Dedifferentiated amniotic fluid mesenchymal stem cell (primary cell): ENCODE results near the gene LSG1.

Experiments
- DNase-seq: peaks from one replicate; pipeline ENCODE4 v3.0.0-alpha.2; 2016; ENCODE audit errors: extremely low spot score

The LSG1 gene

GRCh38 chr3:194671900-194672808 is at the start of gene LSG1:
Gene LSG1 (minus strand): TSS chr3:194672191. CDS start chr3:194672162, 29 bp downstream.
- DNase-seq = peak; percentile 98

GRCh38 chr3:194720048-194720447 is 48.1 kb upstream of the LSG1 start:
- no peak for DNase-seq

- no peak for DNase-seq
Measured at GRCh38 chr3:194718079-194718478, 46.1 kb upstream of the LSG1 start.

GRCh38 chr3:194715022-194715800 is 43.2 kb upstream of the LSG1 start:
- DNase-seq = no peak

DNA sequence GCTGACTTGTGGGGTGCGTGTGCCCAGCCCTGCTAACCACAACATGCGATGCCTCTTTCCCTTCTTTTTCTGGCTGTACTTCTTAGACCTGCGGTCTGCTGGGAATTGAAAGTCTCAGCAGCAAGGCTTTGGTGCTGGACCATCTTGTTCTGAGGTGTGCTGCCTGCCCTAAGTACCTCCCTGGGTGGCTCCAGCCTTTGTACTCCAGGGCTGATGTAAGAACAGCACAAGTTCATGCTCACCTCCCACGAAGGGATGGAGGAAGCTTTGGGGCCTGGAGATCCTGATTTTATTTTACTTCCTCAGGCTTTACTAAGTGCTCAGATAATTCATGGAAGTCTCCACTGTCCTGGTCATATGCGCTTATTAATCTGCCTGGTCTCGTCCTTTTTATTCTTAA is 42.6 kb upstream of the LSG1 start:
- DNase-seq = no peak

DNA sequence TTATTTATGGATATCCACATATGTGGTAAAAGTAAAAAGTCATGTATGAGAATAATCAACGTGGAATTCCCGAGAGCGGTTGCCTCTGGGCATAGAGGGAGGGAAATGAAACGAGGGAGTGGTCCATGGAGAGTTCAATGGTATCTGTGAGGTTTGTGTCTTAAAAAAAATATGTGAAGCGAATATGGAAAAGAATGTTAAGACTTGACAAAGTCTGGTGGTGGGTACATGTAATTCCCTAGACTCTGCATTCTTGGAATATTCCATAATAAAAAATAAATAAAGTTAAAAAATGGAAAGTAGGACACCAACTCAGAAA is 42.1 kb upstream of the LSG1 start:
- DNase-seq = no peak

DNA sequence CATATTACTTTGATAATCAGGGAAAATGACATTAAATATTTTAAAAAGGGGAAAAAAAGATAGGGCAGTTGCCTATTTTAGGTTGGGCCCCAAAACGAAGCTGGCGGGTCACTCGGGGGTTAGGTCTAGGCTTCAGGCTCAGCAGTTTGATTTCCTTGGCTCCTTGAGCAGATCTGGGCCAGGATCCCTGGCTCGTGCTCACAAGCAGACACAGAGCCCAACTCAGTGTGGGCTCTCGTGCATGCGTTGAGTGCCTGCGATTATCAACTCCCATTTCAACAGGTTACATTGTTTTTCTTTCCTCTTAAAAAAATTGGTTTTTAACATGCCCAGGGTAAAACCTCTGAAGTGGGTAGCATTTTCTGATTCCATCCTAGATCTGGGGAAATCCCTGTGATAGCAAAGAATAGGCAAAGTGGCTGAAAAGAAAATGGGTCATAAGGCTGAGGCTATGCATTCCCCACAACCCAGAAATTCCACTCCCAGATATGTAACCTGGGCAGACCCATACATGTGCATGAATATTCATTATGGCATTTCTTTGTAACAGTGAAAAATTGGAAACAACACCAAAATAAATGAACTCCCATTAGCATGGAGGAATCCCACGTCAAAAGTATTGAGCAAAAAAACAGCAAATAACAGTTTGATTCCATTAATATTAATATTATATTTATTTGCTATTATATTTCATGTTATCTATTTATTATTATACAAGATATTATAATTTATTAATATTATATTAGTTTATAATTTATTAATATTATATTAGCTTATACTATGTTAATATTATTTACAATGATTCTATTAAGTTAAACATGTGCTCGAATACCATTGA is 41.5 kb upstream of the LSG1 start:
- DNase-seq = no peak

DNA sequence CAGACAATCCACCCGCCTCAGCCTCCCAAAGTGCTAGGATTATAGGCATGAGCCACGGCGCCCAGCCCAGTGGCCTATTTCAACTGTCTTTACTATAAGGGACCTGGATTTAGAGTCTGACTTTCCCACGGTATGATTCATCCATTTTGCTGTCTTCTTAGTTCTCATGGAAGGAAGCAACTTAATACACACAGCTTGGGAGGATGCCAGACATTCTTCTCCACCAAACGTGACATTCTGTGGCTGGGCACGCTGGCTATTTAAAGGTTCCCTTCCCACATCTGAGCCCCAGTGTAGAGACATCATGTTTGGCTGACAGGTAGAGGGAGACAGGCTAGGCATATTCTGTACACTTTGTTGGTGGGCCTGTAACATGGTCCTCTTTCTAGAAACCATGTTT is 39.9 kb upstream of the LSG1 start:
- DNase-seq = peak; percentile 87

- DNase-seq = no peak
Measured at GRCh38 chr3:194711286-194711685, 39.3 kb upstream of the LSG1 start.

DNA sequence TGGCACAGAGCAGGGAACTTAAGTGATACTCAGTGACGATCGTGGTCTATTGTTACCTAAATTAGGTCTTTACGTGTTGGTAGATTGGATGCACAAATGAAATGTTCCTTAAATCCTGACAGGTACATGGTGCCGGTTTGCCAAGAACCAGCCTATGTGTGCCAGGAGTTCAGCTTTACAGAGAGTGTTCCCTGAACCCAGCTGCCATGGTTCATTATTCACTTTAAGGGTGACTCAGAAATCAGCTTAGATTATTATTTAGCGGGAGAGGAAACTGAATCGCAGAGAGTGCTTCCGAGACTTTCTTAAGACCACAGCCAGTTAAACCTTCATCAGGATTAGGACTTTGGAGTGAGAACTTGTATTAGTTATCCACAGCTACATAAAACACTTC is 35.2 kb upstream of the LSG1 start:
- DNase-seq = no peak

DNA sequence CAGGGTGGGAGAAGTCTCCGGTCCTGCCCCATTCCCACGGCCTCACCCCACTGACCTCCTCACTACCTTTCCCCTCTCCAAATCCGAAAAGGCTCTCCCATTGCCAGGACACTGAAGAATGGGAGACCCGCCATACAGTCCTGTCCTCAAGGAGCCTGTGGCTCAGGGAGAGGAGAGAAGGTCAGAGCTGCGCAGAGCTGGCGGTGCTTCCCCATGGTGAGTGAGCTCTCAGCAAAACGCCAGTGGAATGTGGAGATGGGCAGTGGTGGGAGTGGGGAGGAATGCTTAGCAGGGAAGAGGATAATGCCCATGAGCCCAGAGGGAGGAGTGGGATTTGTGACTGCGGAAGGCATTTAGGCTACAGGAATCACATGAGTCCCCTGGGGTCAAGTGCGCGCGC is 33.8 kb upstream of the LSG1 start:
- DNase-seq = no peak

- DNase-seq = no peak
Measured at GRCh38 chr3:194705227-194705626, 33.2 kb upstream of the LSG1 start.

DNA sequence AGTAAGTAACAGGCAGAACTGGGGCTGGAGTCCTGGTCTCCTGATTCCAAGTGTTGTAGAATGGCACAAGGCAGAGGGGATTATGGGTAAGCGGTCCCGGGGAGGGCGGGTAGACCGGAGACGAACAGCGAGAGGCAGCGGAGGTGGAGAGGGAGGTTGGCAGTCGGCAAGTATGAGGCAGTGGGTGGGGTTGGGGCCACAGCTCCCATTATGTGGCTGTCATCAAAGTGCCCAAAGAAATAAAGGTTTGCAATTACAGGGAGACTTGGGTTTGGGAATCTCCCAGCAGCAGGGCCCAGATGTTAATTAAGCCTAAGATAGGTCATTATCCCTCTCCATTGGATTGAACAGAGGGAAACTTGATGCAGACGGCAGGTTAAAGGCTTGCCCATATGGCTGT is 30.6 kb upstream of the LSG1 start:
- DNase-seq = no peak

DNA sequence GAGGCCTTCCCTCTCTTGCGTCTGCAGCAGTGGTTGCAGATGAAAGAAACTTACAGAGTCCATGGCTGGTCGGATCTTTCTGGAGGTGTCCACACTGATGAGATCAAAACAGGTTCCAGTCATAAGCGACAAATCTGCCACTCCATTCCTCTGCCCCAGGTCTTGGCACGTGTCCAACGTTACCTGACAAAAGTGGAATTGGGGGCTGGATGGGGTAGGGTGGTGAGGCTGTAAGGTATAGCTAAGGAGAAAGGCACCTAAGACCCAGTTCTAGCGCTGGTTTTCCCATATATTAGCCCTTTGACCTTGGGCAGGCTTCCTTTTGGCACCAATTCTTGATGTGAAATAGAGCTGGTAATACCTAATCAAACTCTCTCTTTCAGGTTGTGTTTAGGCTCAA is 24.7 kb upstream of the LSG1 start:
- no peak for DNase-seq

GRCh38 chr3:194691481-194692283 is 19.7 kb upstream of the LSG1 start:
- peak; percentile 71 for DNase-seq

DNA sequence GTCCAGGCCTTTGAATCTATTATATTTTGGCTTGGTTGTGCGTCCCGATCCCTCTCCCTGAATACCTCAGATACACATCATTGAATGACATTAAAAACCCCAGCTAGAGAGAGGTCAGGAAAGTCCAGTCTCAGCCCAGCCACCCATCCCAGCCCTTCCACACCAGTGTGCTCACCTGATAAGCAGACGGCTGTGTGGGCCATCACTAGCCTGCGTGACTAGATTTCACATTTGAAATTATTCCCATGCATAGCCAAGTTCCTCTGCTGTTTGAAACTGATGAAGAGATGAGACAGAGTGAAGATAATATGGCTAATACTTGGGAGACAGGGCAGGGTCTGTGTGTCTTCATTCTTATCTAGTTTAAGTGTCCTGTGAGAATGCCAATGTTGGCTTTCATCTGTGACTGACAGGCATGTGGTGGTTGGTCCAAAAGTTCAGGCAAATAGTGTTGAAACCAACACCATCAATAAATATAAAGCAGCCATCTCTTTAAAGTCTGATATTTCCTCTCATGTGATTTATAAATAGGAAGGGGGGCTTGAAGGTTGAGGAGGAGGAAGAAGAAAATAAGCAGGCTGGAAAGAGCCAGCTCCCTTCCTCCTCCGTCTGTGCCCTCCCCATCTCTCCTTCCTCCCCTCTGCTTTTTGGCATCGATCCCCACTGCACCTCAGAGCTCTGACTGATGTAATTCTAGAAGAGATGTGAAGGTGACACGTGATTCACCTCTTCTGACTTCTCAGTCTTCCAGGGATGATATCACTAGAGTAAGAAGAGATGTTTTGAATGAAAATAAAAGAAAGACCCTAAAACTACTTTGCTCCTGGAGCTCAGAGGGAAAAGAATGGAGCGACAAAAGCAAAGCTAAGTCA is 18.7 kb upstream of the LSG1 start:
- DNase-seq = no peak

GRCh38 chr3:194689493-194689944 is 17.5 kb upstream of the LSG1 start:
- peak; percentile 93 for DNase-seq

DNA sequence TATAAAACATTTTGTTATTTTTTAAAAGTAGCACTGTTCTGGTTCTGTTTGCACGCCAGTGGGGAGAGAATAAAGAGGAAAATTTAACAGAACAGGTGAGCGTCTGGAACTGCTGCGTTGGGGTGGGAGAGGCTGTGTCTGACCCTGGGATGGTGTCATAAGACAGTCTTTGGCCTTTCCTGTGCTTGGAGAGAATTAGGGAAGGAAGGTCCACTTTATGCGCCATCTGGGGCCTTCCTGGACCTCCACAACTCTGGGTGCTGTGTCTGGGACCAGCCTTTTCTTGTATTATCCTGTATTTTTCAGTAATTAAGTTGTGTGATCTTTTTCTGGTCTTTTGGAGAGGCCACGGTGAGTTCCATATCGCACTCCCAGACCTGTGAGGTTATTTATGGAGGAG is 17.0 kb upstream of the LSG1 start:
- no peak for DNase-seq

GRCh38 chr3:194688200-194688740 is 16.3 kb upstream of the LSG1 start:
- DNase-seq = no peak

- peak; percentile 29 for DNase-seq
Measured at GRCh38 chr3:194687638-194688199, 15.7 kb upstream of the LSG1 start.
